Tibial artery (tissue), 4 donors: ENCODE results near the gene TRIOBP.

ENCODE experiments used
- DNase-seq, 2 donors: peaks; one replicate each; pipeline ENCODE4 v3.0.0-alpha.2; 2019
- H3K27ac ChIP-seq, 2 donors: fragments of 200-600 bp; sonication (generic) in 1 of 2; 1 replicate in 1 of 2; 2 replicates in 1 of 2; pipeline ENCODE4 v1.5.1; 2018 to 2019; ENCODE audit warnings: mild to moderate bottlenecking in 1 of 2
- H3K27me3 ChIP-seq, 2 donors: fragments of 200-600 bp; sonication (generic) in 1 of 2; one replicate each; pipeline versions ENCODE4 v1.5.1 to v1.6.0; 2016 to 2019
- H3K36me3 ChIP-seq, 3 donors: fragments of 200-600 bp; sonication (generic) in 2 of 3; one replicate each; pipeline ENCODE4 v1.5.1; 2016 to 2019; ENCODE audit warnings: mild to moderate bottlenecking in 2 of 3
- H3K4me1 ChIP-seq, 4 donors: fragments of 200-600 bp; sonication (generic) in 2 of 4; 1 replicate in 3 of 4; 2 replicates in 1 of 4; pipeline ENCODE4 v1.5.1; 2016 to 2019
- H3K4me3 ChIP-seq, 2 donors: fragments of 200-600 bp; sonication (generic) in 1 of 2; 1 replicate in 1 of 2; 2 replicates in 1 of 2; pipeline ENCODE4 v1.5.1; 2018 to 2019; ENCODE audit warnings: mild to moderate bottlenecking in 2 of 2
- H3K9me3 ChIP-seq, 3 donors: fragments of 200-600 bp; sonication (generic) in 1 of 3; one replicate each; pipeline ENCODE4 v1.5.1; 2016 to 2019
- CTCF ChIP-seq, 2 experiments: fragments of 200-600 bp in 1 of 2; fragments of 450-650 bp in 1 of 2; IDR thresholded peaks; one replicate each; pipeline ENCODE4 v1.5.1; 2017 to 2019; ENCODE audit warnings: antibody characterized with exemption in 2 of 2, mild to moderate bottlenecking in 1 of 2, moderate library complexity in 1 of 2
- intact Hi-C: fragments of 100-400 bp; cut with DNase I; formaldehyde crosslinking; loops from one replicate; pipeline ENCODE4 v1.15.0; 2023; ENCODE audit warnings: low total_unique reads

Gene TRIOBP

GRCh38 chr22:37822079-37822833 is 125.4 kb downstream of the TRIOBP start:
- no peak overlapping the region for H3K27ac ChIP-seq
- intact Hi-C loops, result no loop called here
- peaks cover 0 to 34% (median 28%) of the 10 kb centered on the region in 4 donors for H3K4me1 ChIP-seq
- H3K36me3 ChIP-seq, result no peaks in the 10 kb centered on the region
- DNase-seq, result no peak
- no peaks in the 10 kb centered on the region for H3K9me3 ChIP-seq
- no peak overlapping the region for H3K4me3 ChIP-seq
- TF ChIP-seq CTCF (IDR thresholded peaks at IDR 0.05), result no peak
- peaks cover 0 to 25% of the 10 kb centered on the region in 2 donors for H3K27me3 ChIP-seq

GRCh38 chr22:37823134-37823985 is 126.5 kb downstream of the TRIOBP start, which contains the start of gene GALR3:
Gene GALR3, plus strand, starts transcription at chr22:37823382. Its CDS starts 25 bp downstream, at chr22:37823407.
- intact Hi-C loops, result no loop called here
- no peak for TF ChIP-seq CTCF (IDR thresholded peaks at IDR 0.05)
- H3K4me1 ChIP-seq, result peaks cover 0 to 28% (median 23%) of the 10 kb centered on the region in 4 donors
- H3K27ac ChIP-seq, result no peak within 1 kb of the TSS
- H3K4me3 ChIP-seq, result no peak within 1 kb of the TSS
- H3K9me3 ChIP-seq, result no peaks in the 10 kb centered on the region
- peaks cover 0 to 25% of the 10 kb centered on the region in 2 donors for H3K27me3 ChIP-seq
- no peaks in the 10 kb centered on the region for H3K36me3 ChIP-seq
- no peak for DNase-seq

GRCh38 chr22:37824674-37825641 is 128.1 kb downstream of the TRIOBP start:
- H3K4me1 ChIP-seq, result peaks cover 0 to 19% (median 14%) of the 10 kb centered on the region in 4 donors
- H3K27me3 ChIP-seq, result peaks cover 0 to 18% of the 10 kb centered on the region in 2 donors
- DNase-seq, result no peak
- H3K36me3 ChIP-seq, result peaks cover 0 to 13% (median 8%) of the 10 kb centered on the region in 3 donors
- no peaks in the 10 kb centered on the region for H3K9me3 ChIP-seq
- intact Hi-C loops, result no loop called here
- H3K4me3 ChIP-seq, result peak overlapping the region; percentile 34 to 44
- peak overlapping the region in 1 of 2 donors; percentile 51 for H3K27ac ChIP-seq
- TF ChIP-seq CTCF (IDR thresholded peaks at IDR 0.05), result no peak
